HepG2 (cell line): ENCODE measurements around the gene GMPPA. TPM values are rescaled to one million over a fixed set of nuclear protein-coding genes. Genes with fewer than 3 reads are reported as not detected.

Experiments used
- ARNT2 ChIP-seq: sonication (generic); formaldehyde crosslinking; IDR thresholded peaks from 2 replicates; pipeline ENCODE4 v1.8.0; 2022; ENCODE audit warnings: mild to moderate bottlenecking, low read depth, missing genetic modification reagents, moderate library complexity
- ATF4 ChIP-seq, 2 experiments: fragments of 450-650 bp in 1 of 2; sonication (generic) in 1 of 2; formaldehyde crosslinking; IDR thresholded peaks; 2 replicates each; pipeline versions ENCODE4 v1.5.0 to v1.8.0; 2020 to 2022; ENCODE audit warnings: mild to moderate bottlenecking in 1 of 2, missing genetic modification reagents in 1 of 2
- CREBL2 ChIP-seq: sonication (generic); formaldehyde crosslinking; IDR thresholded peaks from 2 replicates; pipeline ENCODE4 v1.8.1; 2023; ENCODE audit warnings: missing genetic modification reagents, mild to moderate bottlenecking, borderline replicate concordance
- DPF2 ChIP-seq: sonication (generic); formaldehyde crosslinking; IDR thresholded peaks from 2 replicates; pipeline ENCODE4 v1.4.0; 2020; ENCODE audit warnings: mild to moderate bottlenecking, low read depth, missing genetic modification reagents, borderline replicate concordance
- ELF3 ChIP-seq: IDR thresholded peaks from 2 replicates; pipeline ENCODE4 v1.6.1; 2016; ENCODE audit warnings: missing genetic modification reagents, missing compliant biosample characterization
- ELF4 ChIP-seq: sonication (generic); formaldehyde crosslinking; IDR thresholded peaks from 2 replicates; pipeline ENCODE4 v1.5.0; 2020; ENCODE audit warnings: missing genetic modification reagents, mild to moderate bottlenecking, moderate library complexity, borderline replicate concordance
- GPBP1L1 ChIP-seq: sonication (generic); formaldehyde crosslinking; IDR thresholded peaks from 2 replicates; pipeline ENCODE4 v1.5.0; 2020; ENCODE audit warnings: mild to moderate bottlenecking, missing genetic modification reagents
- JUNB ChIP-seq: sonication (generic); formaldehyde crosslinking; IDR thresholded peaks from 2 replicates; pipeline ENCODE4 v1.8.0; 2022; ENCODE audit warnings: missing genetic modification reagents, mild to moderate bottlenecking, borderline replicate concordance
- LRRFIP1 ChIP-seq: sonication (generic); formaldehyde crosslinking; conservative IDR thresholded peaks from 2 replicates; pipeline ENCODE4 v1.4.0; 2020; ENCODE audit warnings: missing genetic modification reagents
- MZF1 ChIP-seq: sonication (generic); formaldehyde crosslinking; IDR thresholded peaks from 2 replicates; pipeline ENCODE4 v1.8.1; 2023; ENCODE audit warnings: mild to moderate bottlenecking, missing genetic modification reagents, borderline replicate concordance
- NR2F2 ChIP-seq: IDR thresholded peaks from 2 replicates; pipeline ENCODE4 v1.6.1; 2012; ENCODE audit warnings: low read depth, inconsistent platforms, borderline replicate concordance
- PLRG1 ChIP-seq: fragments of 450-650 bp; conservative IDR thresholded peaks from 2 replicates; pipeline ENCODE4 v1.6.1; 2016
- POLR2A ChIP-seq, 2 experiments: IDR thresholded peaks; 2 replicates each; pipeline ENCODE4 v1.6.1; 2011; ENCODE audit warnings: low read depth in 2 of 2, low read length in 2 of 2, mild to moderate bottlenecking in 1 of 2, moderate library complexity in 1 of 2; ENCODE audit not compliant: insufficient read depth in 1 of 2
- SPEN ChIP-seq: sonication (generic); formaldehyde crosslinking; IDR thresholded peaks from 2 replicates; pipeline ENCODE4 v1.5.1; 2020; ENCODE audit warnings: low read depth, mild to moderate bottlenecking, missing genetic modification reagents
- STAT6 ChIP-seq: sonication (generic); formaldehyde crosslinking; IDR thresholded peaks from 2 replicates; pipeline ENCODE4 v1.4.0; 2020; ENCODE audit warnings: missing genetic modification reagents, mild to moderate bottlenecking, borderline replicate concordance
- ZBTB26 ChIP-seq: IDR thresholded peaks from 2 replicates; pipeline ENCODE4 v1.6.1; 2016; ENCODE audit warnings: missing compliant biosample characterization, missing genetic modification reagents, borderline replicate concordance
- ZKSCAN1 ChIP-seq: fragments of 150-350 bp; IDR thresholded peaks from 2 replicates; pipeline ENCODE4 v1.6.1; 2014; ENCODE audit warnings: low read length
- ZNF558 ChIP-seq: sonication (generic); formaldehyde crosslinking; IDR thresholded peaks from 2 replicates; pipeline ENCODE4 v1.9.0; 2022; ENCODE audit warnings: mild to moderate bottlenecking, missing genetic modification reagents, borderline replicate concordance
- ZNF629 ChIP-seq: sonication (generic); formaldehyde crosslinking; conservative IDR thresholded peaks from 2 replicates; pipeline ENCODE4 v1.5.0; 2020; ENCODE audit warnings: missing genetic modification reagents
- ZNF652 ChIP-seq: IDR thresholded peaks from 2 replicates; pipeline ENCODE4 v1.6.1; 2016; ENCODE audit warnings: low read depth, borderline replicate concordance
- ZNF761 ChIP-seq: sonication (generic); formaldehyde crosslinking; conservative IDR thresholded peaks from 2 replicates; pipeline ENCODE4 v1.4.0; 2020; ENCODE audit warnings: mild to moderate bottlenecking, missing genetic modification reagents
- polyA plus RNA-seq, 8 experiments: library from polyadenylated mRNA; depleted of rRNA in 3 of 8; stranded (reverse) in 7 of 8; unstranded in 1 of 8; fragments of >200 nt; fragmentation: Illumina TruSeq in 4 of 8; extraction: Trizol in 4 of 8; gene quantifications; 2 replicates each; pipeline versions ENCODE4 v1.2.1 to v1.2.3, GENCODE V29; 2011 to 2016; ENCODE audit warnings: low read depth in 4 of 8, missing spikeins in 1 of 8, mixed read lengths in 1 of 8; ENCODE audit not compliant: insufficient read depth in 1 of 8
- total RNA-seq, 5 experiments: library from RNA; depleted of rRNA; stranded (reverse); fragments of >200 nt; fragmentation: Illumina TruSeq; extraction: Trizol; gene quantifications; 2 replicates each; pipeline ENCODE4 v1.2.3, GENCODE V29; 2016; ENCODE audit warnings: low read depth in 1 of 5

The GMPPA gene
- total and polyA plus RNA-seq, 2 of the 13 experiments (the other 11 are each of a cell fraction or from before 2014, with no cell fraction given) = 81.1 to 106 TPM

GRCh38 chr2:219540784-219541504 lies 42.3 kb downstream of the GMPPA start (continued):
- TF ChIP-seq STAT6 (CRISPR knock-in tag) (peak; percentile 20; the same call in 1 of the 2 replicates), PLRG1 (no peak), JUNB (CRISPR knock-in tag) (no peak), ZNF652 (CRISPR knock-in tag) (no peak), DPF2 (CRISPR knock-in tag) (no peak), ELF3 (CRISPR knock-in tag) (no peak), SPEN (no peak), ZNF558 (CRISPR knock-in tag) (no peak), ZBTB26 (no peak), NR2F2 (no peak), ZKSCAN1 (no peak), ELF4 (CRISPR knock-in tag) (no peak), LRRFIP1 (CRISPR knock-in tag) (no peak), ZNF761 (CRISPR knock-in tag) (no peak), MZF1 (no peak), CREBL2 (CRISPR knock-in tag) (no peak), ATF4 (CRISPR knock-in tag; IDR thresholded peaks at IDR 0.05) (no peak), GPBP1L1 (CRISPR knock-in tag) (no peak), POLR2A (IDR thresholded peaks at IDR 0.05; ENCODE audit: insufficient read depth in 1 of 2, low read depth in 2 of 2, low read length in 2 of 2) (no peak), ARNT2 (0 out of 2 replicates have a peak, but pooled peaks have one; percentile 4), ZNF629 (CRISPR knock-in tag) (peak; percentile 92)
